IPS-20b (cell line): Measurements from ENCODE around the gene TMEM150A.
"Not testable (repeated sequence)": the region's sequence is repeated elsewhere in the genome, so short reads cannot be mapped to it uniquely, and the experiment has no call there.

Experiments
- H3K27ac ChIP-seq: one replicate; pipeline ENCODE4 v1.5.1; 2013; ENCODE audit warnings: low read length
- H3K27me3 ChIP-seq: 2 replicates; pipeline ENCODE4 v1.6.1; 2013; ENCODE audit warnings: mild to moderate bottlenecking, low read length, inconsistent platforms; ENCODE audit not compliant: insufficient read depth
- H3K36me3 ChIP-seq: 2 replicates; pipeline ENCODE4 v1.6.1; 2013; ENCODE audit warnings: low read depth, mild to moderate bottlenecking, inconsistent platforms, low read length, moderate library complexity; ENCODE audit not compliant: insufficient read depth
- H3K4me1 ChIP-seq: 2 replicates; pipeline ENCODE4 v1.6.1; 2013; ENCODE audit warnings: mild to moderate bottlenecking, control low read depth, inconsistent platforms, low read length, moderate library complexity; ENCODE audit not compliant: insufficient read depth
- H3K4me3 ChIP-seq: 2 replicates; pipeline ENCODE4 v1.5.1; 2013; ENCODE audit warnings: mild to moderate bottlenecking, low read length, inconsistent platforms
- H3K9ac ChIP-seq: 2 replicates; pipeline ENCODE4 v1.6.1; 2013; ENCODE audit warnings: low read depth, mild to moderate bottlenecking, inconsistent platforms, low read length, moderate library complexity
- H3K9me3 ChIP-seq: 2 replicates; pipeline ENCODE4 v1.6.1; 2013; ENCODE audit warnings: mild to moderate bottlenecking, low read depth, low read length, inconsistent platforms; ENCODE audit not compliant: insufficient read depth

TMEM150A gene

GRCh38 chr2:85611217-85611704 lies 8.8 kb upstream of the TMEM150A start:
- no peak overlapping the region for H3K27ac ChIP-seq

DNA sequence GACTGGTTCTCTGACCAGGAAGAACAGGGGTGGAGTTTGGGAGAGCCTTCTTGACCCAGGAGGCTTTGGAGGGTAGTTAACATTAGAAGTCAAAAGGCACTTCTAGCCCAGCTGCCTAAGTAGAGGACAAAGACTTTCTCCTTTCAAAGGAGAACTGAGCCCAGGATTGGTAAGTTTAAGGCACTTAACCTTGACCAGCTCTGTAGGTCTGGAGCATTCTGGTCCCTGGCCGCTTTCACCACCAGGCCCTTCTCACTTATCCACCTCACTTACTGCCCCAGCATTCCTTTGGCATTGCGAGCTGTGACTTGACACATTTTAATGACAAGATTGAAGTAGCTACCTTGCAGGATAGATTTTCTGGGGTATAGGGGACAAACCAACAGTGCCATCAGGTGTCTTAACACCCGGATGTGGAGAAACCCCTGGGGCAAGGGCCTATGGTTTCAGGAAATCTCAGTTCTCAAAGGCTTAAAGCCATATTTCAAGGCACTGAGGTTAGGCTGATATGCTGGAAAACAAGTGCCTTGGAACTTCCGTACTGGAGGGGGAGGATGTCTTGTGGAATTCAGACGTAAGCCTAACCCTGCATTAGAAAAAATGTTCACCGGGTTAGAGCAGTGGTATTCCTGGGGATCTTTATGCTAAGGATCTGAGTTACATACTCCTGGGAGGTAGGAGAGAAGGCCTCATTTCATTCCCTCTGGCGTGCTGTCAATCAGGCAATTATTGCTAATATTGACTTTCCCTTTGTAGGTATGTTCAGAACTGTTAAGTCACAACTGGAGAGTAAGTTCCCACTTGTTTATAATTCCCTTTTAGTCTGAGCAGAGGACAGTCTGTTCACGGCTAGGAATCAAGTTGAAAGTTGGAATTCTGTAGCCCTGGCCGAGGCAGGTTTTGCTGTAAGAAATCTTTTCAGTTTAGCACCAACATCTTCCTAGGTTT lies 5.0 kb upstream of the TMEM150A start:
- no peak overlapping the region for H3K4me3 ChIP-seq

More at GRCh38 chr2:85611217-85611704, 8.8 kb upstream of the TMEM150A start:
- Histone ChIP-seq H3K27me3 (no peaks in the 10 kb centered on the region), H3K9ac (peak overlapping the region; percentile 79), H3K4me1 (no peaks in the 10 kb centered on the region), H3K9me3 (no peaks in the 10 kb centered on the region), H3K36me3 (peaks cover 25% of the 10 kb centered on the region), H3K4me3 (peak overlapping the region; percentile 88)

DNA sequence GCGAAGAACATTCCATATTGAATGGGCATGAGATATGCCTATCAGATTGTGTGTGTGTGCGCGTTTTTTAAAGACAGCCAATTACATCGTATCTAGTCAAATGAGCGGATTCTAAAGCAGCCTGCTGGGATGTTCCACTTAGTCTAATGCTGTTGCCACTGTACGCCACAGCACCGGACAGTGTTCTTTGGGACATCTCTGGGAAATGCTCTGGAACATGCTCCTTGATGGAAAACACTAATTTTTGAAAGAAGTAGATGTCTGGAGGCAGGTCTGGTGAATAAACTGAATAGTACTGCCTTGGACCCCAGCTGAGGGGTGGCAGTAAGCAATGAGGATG lies 3.6 kb upstream of the TMEM150A start:
- Histone ChIP-seq H3K9ac (no peak overlapping the region), H3K4me3 (no peak overlapping the region), H3K36me3 (peaks cover 25% of the 10 kb centered on the region), H3K27ac (no peak overlapping the region), H3K4me1 (no peaks in the 10 kb centered on the region), H3K27me3 (no peaks in the 10 kb centered on the region), H3K9me3 (no peaks in the 10 kb centered on the region)

More for the DNA sequence above, 5.0 kb upstream of the TMEM150A start:
- H3K36me3 ChIP-seq: peaks cover 25% of the 10 kb centered on the region
- H3K4me1 ChIP-seq: no peaks in the 10 kb centered on the region
- H3K27ac ChIP-seq: no peak overlapping the region
- H3K9me3 ChIP-seq: no peaks in the 10 kb centered on the region
- no peaks in the 10 kb centered on the region for H3K27me3 ChIP-seq
- H3K9ac ChIP-seq: no peak overlapping the region

DNA sequence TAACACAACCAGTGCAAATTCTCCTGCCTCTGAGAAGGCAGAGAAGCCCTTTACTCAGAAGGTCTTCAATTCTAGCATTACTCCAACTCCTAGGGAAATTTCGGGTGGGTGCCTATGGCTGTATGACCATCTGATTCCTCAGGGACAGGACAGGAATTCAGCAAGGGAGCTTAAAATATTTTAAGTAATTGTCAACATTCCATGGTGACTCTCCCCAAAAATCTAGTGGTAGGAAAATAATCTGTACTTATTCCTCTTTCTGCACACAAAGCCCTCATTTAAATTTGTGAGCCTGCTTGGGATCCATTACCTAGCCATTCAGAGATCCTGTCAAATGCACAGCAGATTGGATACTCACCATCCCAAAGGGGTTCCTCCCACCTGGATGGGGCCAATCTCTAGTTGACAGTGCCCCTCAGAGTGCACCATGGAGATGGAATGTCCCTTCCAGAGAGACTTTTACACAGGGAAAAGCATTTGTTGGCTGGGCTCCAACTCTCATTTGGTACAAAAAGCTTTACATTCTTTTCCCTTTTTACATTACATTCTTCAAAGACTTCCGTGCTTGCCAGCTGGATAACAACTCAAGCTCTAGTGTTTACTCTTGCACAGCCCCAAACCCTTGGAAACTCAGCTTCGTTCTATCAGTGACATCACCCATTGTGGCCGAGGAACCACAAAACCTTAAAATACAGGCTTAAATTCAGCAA lies 3.1 kb upstream of the TMEM150A start:
- Histone ChIP-seq H3K27ac (no peak overlapping the region), H3K9me3 (no peaks in the 10 kb centered on the region), H3K4me1 (no peaks in the 10 kb centered on the region), H3K36me3 (peaks cover 25% of the 10 kb centered on the region), H3K27me3 (no peaks in the 10 kb centered on the region), H3K4me3 (no peak overlapping the region), H3K9ac (no peak overlapping the region)

- Histone ChIP-seq H3K4me1 (no peaks in the 10 kb centered on the region), H3K27me3 (no peaks in the 10 kb centered on the region), H3K36me3 (peaks cover 21% of the 10 kb centered on the region), H3K4me3 (no peak overlapping the region), H3K27ac (no peak overlapping the region), H3K9me3 (no peaks in the 10 kb centered on the region), H3K9ac (no peak overlapping the region)
Measured at GRCh38 chr2:85604568-85605339, 2.3 kb upstream of the TMEM150A start.

- H3K36me3 ChIP-seq: peaks cover 23% of the 10 kb centered on the region
- H3K4me1 ChIP-seq, H3K9me3 ChIP-seq, H3K27ac ChIP-seq, H3K9ac ChIP-seq, H3K27me3 ChIP-seq: not testable (repeated sequence)
- peak overlapping the region; percentile 44; the same call in 1 of the 2 replicates for H3K4me3 ChIP-seq
Measured at GRCh38 chr2:85604133-85604444, 1.6 kb upstream of the TMEM150A start.

GRCh38 chr2:85601771-85602475 lies 575 bp downstream of the TMEM150A start:
- peak overlapping the region; percentile 88 for H3K9ac ChIP-seq
- H3K27ac ChIP-seq: no peak overlapping the region
- H3K9me3 ChIP-seq: no peaks in the 10 kb centered on the region
- peaks cover 28% of the 10 kb centered on the region for H3K36me3 ChIP-seq
- no peaks in the 10 kb centered on the region for H3K4me1 ChIP-seq
- peak overlapping the region; percentile 99 for H3K4me3 ChIP-seq
- H3K27me3 ChIP-seq: no peaks in the 10 kb centered on the region

GRCh38 chr2:85600951-85601770 lies 1.3 kb downstream of the TMEM150A start:
- H3K36me3 ChIP-seq: peaks cover 33% of the 10 kb centered on the region
- no peak overlapping the region for H3K9ac ChIP-seq
- H3K9me3 ChIP-seq: no peaks in the 10 kb centered on the region
- H3K4me1 ChIP-seq: peaks cover 3% of the 10 kb centered on the region; the same call in 1 of the 2 replicates
- no peak overlapping the region for H3K27ac ChIP-seq
- H3K4me3 ChIP-seq: peak overlapping the region; percentile 99
- no peaks in the 10 kb centered on the region for H3K27me3 ChIP-seq

- Histone ChIP-seq H3K27ac (no peak overlapping the region), H3K4me1 (peaks cover 3% of the 10 kb centered on the region; the same call in 1 of the 2 replicates)
Measured at GRCh38 chr2:85600235-85600575, 2.3 kb downstream of the TMEM150A start.

DNA sequence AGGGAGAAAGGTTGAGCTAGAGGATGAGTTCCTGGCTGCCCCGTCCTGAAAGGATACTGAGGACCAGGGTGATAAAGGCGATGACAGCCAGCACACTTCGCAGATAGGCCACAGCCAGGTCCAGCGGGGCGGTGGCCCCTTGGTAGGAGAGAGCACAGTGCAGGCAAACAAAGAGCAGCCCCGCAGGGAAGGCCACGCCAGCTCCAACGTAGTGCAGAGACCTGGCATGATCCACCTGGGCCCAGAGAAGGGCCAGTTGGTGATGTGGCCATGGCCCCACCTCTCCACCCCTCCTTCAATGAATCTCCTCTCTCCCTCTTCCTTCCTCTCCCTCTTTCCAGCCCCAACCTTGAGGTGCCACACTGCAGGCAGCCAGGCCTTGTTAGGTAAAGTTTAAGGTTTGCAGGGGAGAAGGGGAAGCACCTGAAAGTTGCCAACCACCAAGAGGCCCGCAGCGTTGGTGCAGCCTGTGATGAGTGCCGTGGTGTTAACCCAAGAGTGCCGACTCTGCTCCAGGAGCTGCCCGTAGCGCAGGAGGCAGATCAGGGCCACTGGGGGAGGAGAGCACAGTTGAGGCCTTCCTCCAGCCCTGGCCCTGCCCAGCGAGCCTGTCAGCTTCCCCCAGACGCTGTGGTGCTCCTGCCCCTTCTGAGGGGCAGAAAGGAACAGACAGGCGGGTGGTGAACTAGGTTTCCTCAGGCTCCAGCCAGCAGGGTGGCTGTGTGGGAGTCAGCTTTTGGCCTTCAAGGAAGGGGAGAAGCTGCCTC lies 2.8 kb downstream of the TMEM150A start:
- Histone ChIP-seq H3K36me3 (peaks cover 33% of the 10 kb centered on the region), H3K27me3 (no peaks in the 10 kb centered on the region), H3K4me3 (no peak overlapping the region), H3K9ac (no peak overlapping the region), H3K4me1 (peaks cover 5% of the 10 kb centered on the region; the same call in 1 of the 2 replicates), H3K9me3 (no peaks in the 10 kb centered on the region), H3K27ac (no peak overlapping the region)

More at GRCh38 chr2:85600235-85600575, 2.3 kb downstream of the TMEM150A start:
- H3K36me3 ChIP-seq: peaks cover 33% of the 10 kb centered on the region
- no peak overlapping the region for H3K4me3 ChIP-seq
- H3K27me3 ChIP-seq: no peaks in the 10 kb centered on the region
- no peak overlapping the region for H3K9ac ChIP-seq
- H3K9me3 ChIP-seq: no peaks in the 10 kb centered on the region
